NCI-H446 (cell line): ENCODE data around the gene KAZN.

Source experiments
- DNase-seq, 2 experiments: peaks; one replicate each; lab custom pipeline; 2025; lab: John Stamatoyannopoulos, UW

The KAZN gene

DNA sequence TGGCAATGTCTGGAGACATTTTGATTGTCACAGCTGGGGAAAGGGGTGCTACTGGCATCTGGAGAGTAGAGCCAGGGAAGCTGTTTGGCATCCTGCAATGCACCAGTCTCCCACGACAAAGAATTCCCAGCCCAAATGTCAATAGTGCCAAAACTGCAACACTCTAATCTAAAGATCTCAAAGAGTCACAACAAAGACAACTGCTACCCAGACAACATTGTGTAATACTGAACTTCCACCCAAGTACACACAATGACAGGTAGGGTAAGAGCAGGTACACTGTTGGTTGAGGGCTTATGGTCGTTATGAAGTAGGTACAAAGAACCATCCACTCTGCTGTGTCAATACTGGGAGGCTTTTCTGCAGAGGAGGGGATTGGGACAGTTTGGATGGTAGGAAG is 546.8 kb downstream of the KAZN start:
- DNase-seq: no peak

DNA sequence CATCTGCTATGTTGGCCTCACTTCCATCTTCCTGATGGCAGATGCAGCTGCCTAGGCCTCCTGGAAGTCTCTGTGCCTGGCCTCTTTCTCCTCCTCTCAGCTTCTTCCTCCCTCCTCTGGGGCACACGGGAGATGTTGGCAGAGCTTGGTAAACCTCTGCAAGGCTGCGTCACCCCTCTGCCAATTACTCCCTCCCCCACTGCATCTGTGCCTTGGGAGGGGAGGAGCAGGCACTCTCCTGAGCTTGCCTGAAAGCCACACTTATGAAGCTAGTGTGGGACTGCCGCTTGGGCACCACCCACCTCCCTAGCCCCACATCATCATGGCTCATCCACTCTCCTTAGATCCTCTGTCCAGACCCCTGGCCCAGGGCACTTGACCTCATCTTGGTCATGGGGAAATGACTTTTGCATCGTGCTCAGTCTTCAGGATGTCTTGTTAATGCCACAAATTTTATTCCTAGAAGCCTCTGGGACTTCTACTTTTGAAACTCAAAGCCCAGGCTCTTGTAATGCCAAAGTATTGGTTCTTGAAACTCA is 547.7 kb downstream of the KAZN start:
- peak in 1 of 2 experiments; percentile 77 for DNase-seq

DNA sequence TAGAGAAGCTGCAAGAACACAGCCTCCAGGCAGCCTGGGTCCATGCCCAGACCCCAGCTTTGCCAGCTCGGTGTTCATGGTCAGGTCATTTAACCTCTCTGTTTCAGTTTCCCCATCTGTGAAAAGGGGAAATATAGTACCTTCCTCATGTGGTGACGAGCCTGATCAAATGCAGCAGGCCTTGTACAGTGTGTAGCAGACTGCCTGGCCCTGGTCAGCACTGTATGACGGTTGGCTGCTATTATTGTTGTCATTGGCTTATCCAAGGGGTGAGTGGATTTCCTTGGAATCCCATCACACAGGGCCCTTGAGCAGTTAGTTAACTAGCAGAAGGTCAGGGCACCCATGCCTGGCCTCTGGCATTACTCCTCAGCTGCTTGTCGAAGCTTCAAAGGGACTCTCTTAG is 548.5 kb downstream of the KAZN start:
- no peak for DNase-seq

DNA sequence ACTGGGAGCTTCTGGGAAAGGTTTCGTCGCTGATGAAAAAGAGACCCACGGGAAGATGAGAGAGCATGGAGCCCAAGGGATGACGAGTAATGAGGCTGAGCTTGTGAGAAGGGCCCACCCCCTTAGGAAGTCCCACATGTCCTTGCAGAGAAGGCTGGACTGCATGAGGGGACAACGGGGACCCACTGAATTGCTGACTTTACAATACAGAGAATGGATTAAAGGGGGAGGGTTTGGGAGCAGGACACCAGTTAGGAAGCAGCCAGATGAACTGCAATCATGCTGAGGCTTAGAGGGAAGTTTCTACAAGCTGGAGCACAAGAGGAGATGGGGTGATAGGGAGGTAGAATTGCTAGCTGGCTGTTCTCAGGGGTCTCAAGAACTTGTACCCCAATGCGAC is 549.5 kb downstream of the KAZN start:
- no peak for DNase-seq

DNA sequence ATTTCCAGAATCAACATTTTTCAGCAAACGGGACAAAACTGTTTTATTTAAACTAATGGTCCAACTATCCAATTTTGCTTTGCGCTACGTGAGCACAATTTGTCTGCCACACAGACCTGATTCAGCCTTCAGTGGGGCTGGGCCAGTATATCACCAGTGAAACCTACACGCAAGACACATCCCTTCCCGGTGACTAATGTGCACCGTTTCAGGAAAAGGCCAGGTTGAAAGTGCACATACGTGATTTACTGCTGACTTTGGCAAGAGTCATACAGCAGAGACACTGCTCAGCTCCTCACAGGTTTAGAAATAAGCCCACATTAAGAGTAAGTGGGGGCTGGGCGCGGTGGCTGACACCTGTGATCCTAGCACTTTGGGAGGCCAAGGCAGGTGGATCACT is 550.0 kb downstream of the KAZN start:
- DNase-seq: no peak

DNA sequence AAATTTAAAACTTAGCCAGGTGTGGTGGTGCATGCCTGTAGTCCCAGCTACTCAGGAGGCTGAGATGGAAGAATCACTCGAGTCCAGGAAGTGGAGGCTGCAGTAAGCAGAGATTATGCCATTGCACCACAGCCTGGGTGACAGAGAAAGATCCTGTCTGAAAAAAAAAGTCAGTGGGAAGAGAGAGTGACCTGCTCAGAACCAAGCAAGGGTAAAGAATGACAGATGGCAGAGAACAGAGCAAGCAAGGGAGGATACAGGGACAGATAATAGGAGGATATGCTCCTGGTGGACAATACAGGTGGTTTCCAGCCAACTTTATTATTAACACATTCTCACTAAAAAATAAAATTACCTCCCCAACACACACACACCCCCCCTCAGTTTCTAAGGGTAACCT is 550.5 kb downstream of the KAZN start:
- no peak for DNase-seq

- no peak for DNase-seq
Measured at GRCh38 chr1:15150376-15150775, 551.9 kb downstream of the KAZN start.

GRCh38 chr1:15151377-15151806 is 552.9 kb downstream of the KAZN start:
- DNase-seq: no peak

DNA sequence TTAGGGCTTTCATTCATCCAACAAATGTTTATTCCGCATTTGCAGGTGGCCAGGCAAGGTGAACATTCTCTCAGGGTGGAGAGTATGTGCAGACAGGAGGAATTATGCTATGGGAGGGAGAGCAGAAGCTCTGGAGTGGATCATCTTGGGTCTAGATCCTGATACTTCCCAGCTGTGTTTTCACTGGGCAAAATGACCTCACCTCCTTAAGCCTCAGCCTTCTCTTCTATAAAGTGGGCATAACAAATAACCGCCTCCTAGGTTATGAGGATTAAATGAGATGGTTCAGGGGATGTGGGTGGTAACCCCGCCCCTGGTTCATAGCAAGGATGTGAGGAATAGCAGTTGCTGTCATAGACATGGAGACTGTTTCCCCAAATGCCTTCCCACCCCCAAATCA is 553.4 kb downstream of the KAZN start:
- no peak for DNase-seq

- peak; percentile 54 to 74 for DNase-seq
Measured at GRCh38 chr1:15152318-15153183, 554.1 kb downstream of the KAZN start.

GRCh38 chr1:15153184-15153841 is 554.8 kb downstream of the KAZN start, which contains the start of gene TMEM51:
TMEM51 (plus strand) TSS chr1:15153747; CDS start chr1:15215088, 61,341 bp downstream.
- DNase-seq: peak; percentile 34 to 78

DNA sequence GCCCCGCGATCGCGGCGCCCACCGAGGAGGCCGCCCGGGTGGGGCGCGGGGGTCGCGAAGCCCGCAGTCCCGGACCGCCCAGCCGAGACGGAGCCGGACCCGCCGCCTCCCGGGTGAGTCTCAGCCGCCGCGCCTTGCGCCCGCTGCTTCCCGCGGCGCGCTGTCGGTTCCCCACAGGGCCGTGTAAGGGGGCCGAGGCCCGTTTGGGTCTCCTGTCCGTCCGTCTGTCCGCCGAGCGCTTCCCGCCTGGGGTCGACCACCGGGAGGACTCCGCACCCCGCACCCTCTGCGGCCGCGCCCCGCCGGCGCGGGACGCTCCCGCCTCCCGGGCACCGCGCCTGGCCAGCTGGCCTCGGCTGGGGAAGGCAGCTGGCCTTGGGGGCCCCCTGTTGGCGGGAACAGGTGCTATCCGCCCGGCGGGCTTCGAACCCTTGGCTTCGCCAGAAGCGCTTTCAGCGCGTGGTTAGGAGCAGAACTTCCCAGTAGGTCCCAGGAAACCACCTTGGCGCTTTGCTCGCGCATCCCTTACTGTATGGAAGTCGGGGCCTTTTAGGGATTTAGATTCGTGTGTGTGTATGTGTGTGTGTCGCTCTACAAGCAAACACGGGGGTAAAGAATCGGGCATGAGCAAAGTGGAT is 555.5 kb downstream of the KAZN start:
- peak; percentile 24 to 74 for DNase-seq

DNA sequence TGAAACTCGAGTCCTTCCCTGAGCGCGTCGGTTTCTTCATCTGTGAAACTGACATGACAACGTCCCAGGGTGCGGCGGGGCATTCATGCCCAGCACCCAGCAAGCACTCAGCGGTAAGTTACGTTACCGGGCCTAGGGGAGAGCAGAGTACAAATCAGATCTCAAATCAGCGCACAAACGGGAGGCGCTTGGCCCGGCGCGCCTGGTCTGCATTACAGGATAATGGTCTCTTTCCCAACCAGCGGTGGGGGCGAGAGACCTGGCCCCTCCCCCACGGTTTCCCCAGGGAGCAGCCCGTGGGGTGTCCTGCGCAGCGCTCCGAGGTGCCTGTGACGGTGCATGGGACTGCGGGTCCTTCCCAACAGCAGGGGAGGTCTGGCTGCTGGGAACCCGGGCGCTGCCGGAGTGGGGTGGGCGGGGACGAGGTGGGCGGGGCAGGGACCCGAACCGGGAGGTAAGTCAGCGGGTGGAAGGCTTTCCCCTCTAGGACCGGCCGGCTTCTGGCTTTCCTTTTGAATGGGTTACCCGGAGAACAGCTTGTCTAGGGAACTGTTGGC is 556.1 kb downstream of the KAZN start:
- no peak for DNase-seq

- no peak for DNase-seq
Measured at GRCh38 chr1:15155191-15155590, 556.7 kb downstream of the KAZN start.

DNA sequence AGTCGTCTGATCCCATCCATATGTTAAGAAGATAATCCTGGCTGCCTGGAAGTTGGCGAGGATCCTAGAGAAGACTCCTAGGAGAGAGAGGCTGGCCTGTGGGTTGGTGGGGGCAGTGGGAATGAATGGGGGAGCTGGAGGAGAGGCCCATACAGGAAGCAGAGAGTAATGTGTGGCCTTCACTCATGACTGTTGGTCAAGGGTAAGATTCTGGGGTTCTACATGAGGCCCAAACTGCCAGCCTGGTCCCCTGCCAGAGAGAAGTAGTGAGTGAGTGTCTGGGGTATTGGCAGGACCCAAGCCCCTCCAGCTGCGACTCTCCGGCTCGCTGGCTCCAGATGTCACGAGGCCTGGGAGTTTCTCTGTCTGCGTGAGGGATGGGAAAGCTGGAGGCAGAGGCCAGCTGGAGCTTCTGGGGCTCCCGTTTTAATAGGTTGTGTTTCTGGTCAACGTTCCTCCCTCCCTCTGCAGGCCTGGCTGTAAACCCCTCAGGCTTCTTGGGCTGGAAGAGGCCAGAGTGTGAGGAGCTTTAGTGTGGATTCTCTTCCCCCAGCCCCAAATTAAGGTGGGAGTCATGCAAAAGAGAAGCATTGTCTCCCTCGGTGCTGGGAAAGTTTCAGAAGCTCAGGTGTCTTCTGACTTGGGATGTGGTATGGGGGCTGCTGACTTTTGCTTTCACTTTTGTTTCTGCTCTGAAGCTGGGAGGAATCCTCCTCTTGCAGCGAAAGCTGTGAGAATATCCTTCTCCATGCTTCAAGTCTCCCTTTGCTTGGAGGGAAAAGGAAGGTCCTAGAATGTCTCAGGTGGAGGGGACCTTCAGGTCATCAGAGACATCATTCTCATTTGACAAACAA is 557.6 kb downstream of the KAZN start:
- DNase-seq: peak; percentile 64 to 67

DNA sequence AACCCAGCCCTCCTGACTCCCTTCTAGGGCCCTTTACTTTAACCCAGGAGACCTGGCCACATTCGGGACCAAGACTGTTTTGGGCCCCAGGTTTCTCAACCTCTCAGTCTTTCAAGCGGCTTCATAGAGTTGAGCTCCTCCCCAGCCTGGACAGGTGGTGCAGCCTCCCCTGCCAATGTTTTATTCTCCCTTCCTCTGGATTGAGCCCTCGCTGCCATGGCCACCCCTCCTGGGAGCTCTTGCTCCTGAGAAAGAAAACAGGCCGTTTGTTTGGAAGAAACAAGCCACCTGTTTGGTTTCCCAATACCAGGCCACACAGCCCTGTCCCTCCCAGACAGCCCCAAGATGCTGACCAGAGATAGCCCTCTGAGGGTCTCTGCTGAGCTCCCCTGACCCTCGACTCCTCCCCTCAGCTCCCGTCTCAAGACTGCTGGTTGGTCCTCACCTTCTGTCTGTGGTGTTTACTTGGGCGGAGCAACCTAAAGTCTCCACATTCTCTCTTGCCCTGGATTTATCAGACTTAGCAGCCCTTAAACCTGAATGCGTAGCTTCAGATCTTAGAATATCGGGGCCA is 558.4 kb downstream of the KAZN start:
- DNase-seq: no peak

DNA sequence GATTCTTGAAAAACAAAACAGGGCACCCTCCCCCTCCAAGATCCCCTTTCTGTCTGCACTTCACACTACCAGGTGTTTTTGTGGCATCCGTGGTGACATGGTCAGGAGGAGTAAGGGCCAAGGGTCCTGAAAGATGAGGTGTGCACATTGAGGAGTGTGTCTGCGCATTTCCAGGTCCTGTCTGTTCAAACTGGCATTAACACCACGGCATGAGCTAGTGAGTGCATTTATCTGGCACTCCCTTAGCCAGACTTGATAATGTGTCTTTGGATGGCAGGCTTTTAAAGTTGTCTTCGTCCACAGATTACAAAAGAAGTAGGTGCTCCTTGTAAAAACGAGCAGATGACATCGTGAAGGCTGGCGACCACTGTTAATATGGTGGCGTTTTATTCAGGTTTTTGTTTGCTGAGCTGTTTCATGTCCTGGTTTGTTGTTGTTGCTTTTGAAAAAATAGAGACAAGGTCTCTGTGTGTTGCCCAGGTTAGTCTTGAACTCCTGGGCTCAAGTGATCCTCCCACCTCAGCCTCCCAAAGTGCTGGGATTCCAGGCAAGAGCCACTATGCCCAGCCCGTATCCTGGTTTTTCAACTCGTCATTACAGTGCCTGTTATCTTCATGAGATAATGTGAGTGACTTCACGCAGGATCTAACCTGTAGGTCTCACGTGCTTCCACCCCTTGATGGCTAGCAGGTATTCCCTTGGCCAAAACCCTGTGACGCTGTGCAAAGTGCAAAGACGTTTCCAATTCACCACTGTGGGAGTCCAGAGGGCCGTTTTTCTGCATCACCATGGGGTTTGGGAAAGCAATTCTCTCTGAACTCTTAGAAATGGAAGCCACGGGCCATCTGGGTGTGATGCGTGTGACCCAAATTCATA is 559.3 kb downstream of the KAZN start:
- no peak for DNase-seq

GRCh38 chr1:15158506-15159165 is 560.2 kb downstream of the KAZN start:
- no peak for DNase-seq

- no peak for DNase-seq
Measured at GRCh38 chr1:15159166-15159555, 560.7 kb downstream of the KAZN start.
